ENCODE measurements around the gene TMEM123. TPM values are rescaled to one million over a fixed set of nuclear protein-coding genes. Genes with fewer than 3 reads are reported as not detected.

TMEM123 gene, protein sequence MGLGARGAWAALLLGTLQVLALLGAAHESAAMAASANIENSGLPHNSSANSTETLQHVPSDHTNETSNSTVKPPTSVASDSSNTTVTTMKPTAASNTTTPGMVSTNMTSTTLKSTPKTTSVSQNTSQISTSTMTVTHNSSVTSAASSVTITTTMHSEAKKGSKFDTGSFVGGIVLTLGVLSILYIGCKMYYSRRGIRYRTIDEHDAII
- 100 to 1,000 TPM; 383 to 397 TPM for total RNA-seq
- 100 to 1,000 TPM; 752 to 839 TPM for polyA plus RNA-seq

DNA sequence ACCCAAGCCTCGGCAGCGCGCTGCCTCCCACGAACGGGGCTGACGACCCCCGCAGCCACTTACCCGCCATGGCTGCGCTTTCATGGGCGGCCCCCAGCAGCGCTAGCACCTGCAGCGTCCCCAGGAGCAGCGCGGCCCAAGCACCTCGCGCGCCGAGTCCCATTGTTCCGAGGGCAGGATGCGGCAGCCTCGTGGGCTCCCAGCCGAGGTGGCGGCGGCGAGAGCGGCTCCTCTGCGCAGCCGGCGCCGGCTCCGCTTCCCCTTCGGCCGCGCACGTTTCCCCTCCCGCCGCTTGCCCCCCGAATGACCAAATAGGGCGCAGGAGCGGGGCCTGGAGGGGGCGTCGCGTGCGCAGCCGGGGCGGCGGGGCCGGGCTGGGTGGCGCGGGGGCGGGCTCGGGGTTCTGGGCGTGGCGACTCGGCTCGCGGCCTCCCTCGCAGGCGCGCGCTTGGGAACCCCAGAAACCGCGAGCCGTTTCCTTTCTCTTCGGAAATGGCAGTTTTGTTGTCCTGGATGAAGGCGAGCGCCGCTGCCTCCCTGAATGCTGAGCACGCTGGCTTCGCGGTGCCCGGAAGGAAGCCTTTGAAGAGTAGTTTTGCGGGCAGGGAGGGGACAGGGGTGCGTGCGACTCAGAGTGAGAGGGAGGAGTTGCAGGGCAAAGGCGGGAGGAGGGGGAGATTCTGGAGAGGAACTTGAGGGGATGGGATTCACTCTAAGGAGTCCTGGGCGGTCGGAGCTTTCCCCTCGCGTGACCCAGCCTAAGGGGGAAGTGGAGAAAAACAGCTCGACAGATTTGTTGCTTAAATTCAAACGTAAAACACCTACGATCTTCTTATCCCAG, at the start of gene TMEM123:
Gene TMEM123, minus strand, starts transcription at position 305 of the 841 bp plus-strand sequence. Its CDS starts 142 bp downstream, at position 163.
- no peaks in the 10 kb centered on the region for H3K36me3 ChIP-seq (ENCODE audit: insufficient read depth, low read length)
- peaks cover 65% of the 10 kb centered on the region for H3K4me1 ChIP-seq (ENCODE audit: insufficient read depth, low read length)
- Mint-ChIP-seq H3K9me3 (no peaks in the 10 kb centered on the region), H3K36me3 (peaks cover 7 to 33% of the 10 kb centered on the region in 2 donors), H3K4me3 (peak within 1 kb of the TSS; percentile 89 to 99 (median 98)), H3K4me1 (peaks cover 56 to 93% (median 73%) of the 10 kb centered on the region in 4 donors), H3K27ac (peak within 1 kb of the TSS; percentile 96 to 98 (median 98)), H3K27me3 (no peaks in the 10 kb centered on the region)
- intact Hi-C loops (cut with micrococcal nuclease), result loop anchor here (1.0 to 10.0 kb wide), 8 partner anchors 13 to 538 kb away; partner anchors contain the start of genes ANGPTL5, BIRC2, BIRC3 and CEP126
- DNase-seq, result peak; percentile 89 to 95 (median 91)
- peak within 1 kb of the TSS; percentile 86 for H3K27ac ChIP-seq (ENCODE audit: low read depth, low read length)
- POLR2A ChIA-PET (ENCODE audit: partially characterized antibody), result interaction anchor here (0.6 to 4.7 kb wide), 47 partner anchors 10 to 531 kb away, joined by 3 to 44 read pairs (median 5); partner anchors contain the start of gene BIRC2
- H3K9me3 ChIP-seq (ENCODE audit: control insufficient read depth in 1 of 2, low read length in 2 of 2), result no peaks in the 10 kb centered on the region
- CTCF ChIA-PET (ENCODE audit: partially characterized antibody), result interaction anchor here (0.7 to 7.3 kb wide), 31 partner anchors 9 to 165 kb away, joined by 3 to 99 read pairs (median 5); no protein-coding TSS in a partner anchor
- no peaks in the 10 kb centered on the region for H3K27me3 ChIP-seq (ENCODE audit: insufficient read depth, low read length)
- H3K4me3 ChIP-seq (ENCODE audit: low read length in 2 of 2), result peak within 1 kb of the TSS; percentile 83 to 94

DNA sequence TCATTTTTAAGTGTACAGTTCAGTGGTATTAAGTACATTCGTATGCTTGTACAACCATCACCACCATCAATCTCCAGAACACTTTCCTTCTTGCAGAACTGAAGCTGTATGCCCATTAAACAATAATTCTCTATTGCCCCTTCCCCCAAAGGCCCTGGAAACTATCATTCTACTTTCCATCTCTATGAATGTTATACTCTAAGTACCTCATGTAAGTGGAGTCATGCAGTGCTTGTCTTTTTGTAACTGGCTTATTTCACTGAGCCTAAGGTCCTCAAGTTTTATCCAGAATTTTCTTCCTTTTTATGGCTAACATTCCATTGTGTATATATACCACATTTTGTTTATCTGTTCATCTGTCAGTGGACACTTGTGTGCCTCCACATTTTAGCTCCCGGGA, 48.3 kb upstream of the TMEM123 start:
- POLR2A ChIA-PET (ENCODE audit: partially characterized antibody), result no interaction called here
- H3K4me3 Mint-ChIP-seq, result no peak overlapping the region
- H3K9me3 Mint-ChIP-seq, result no peaks in the 10 kb centered on the region
- Histone ChIP-seq H3K27ac (ENCODE audit: low read depth, low read length) (no peak overlapping the region), H3K9me3 (ENCODE audit: control insufficient read depth in 1 of 2, low read length in 2 of 2) (no peaks in the 10 kb centered on the region), H3K27me3 (ENCODE audit: insufficient read depth, low read length) (peaks cover 4% of the 10 kb centered on the region), H3K4me3 (ENCODE audit: low read length in 2 of 2) (no peak overlapping the region), H3K36me3 (ENCODE audit: insufficient read depth, low read length) (no peaks in the 10 kb centered on the region), H3K4me1 (ENCODE audit: insufficient read depth, low read length) (no peaks in the 10 kb centered on the region)
- H3K27ac Mint-ChIP-seq, result peak overlapping the region in 1 of 7 donors; percentile 65
- CTCF ChIA-PET (ENCODE audit: partially characterized antibody), result interaction anchor here (0.5 to 3.4 kb wide), 2 partner anchors 159 to 250 kb away, joined by 3 to 15 read pairs; no protein-coding TSS in a partner anchor
- no peaks in the 10 kb centered on the region for H3K4me1 Mint-ChIP-seq
- no peaks in the 10 kb centered on the region for H3K36me3 Mint-ChIP-seq
- DNase-seq, result no peak
- intact Hi-C loops (cut with micrococcal nuclease), result no loop called here
- peaks cover 2% of the 10 kb centered on the region in 2 donors for H3K27me3 Mint-ChIP-seq

DNA sequence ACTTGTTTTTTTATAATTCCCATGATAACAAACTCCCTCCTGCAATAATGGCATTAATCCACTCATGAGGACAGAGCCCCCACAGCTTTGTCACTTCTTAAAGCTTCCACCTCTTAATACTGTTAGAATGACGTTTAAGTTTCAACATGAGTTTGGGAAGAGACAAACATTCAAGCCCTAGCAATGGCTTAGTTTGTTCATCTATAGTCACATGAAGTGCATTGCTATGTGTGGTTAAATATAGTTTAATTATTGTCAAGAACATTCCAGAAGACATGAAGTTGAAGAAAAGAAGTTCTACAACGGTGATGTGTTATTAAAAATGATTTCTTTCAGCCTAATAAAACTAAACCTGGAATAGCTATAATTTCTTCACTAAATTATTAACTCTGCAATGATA, 47.4 kb upstream of the TMEM123 start:
- H3K9me3 ChIP-seq (ENCODE audit: control insufficient read depth in 1 of 2, low read length in 2 of 2), result no peaks in the 10 kb centered on the region
- H3K36me3 ChIP-seq (ENCODE audit: insufficient read depth, low read length), result no peaks in the 10 kb centered on the region
- Mint-ChIP-seq H3K4me1 (peaks cover 0 to 7% (median 5%) of the 10 kb centered on the region in 4 donors), H3K27ac (no peak overlapping the region), H3K4me3 (no peak overlapping the region), H3K27me3 (peaks cover 5 to 7% of the 10 kb centered on the region in 2 donors), H3K36me3 (no peaks in the 10 kb centered on the region), H3K9me3 (no peaks in the 10 kb centered on the region)
- peaks cover 4% of the 10 kb centered on the region for H3K27me3 ChIP-seq (ENCODE audit: insufficient read depth, low read length)
- H3K4me3 ChIP-seq (ENCODE audit: low read length in 2 of 2), result no peak overlapping the region
- H3K4me1 ChIP-seq (ENCODE audit: insufficient read depth, low read length), result peaks cover 4% of the 10 kb centered on the region
- intact Hi-C loops (cut with micrococcal nuclease), result no loop called here
- CTCF ChIA-PET (ENCODE audit: partially characterized antibody), result interaction anchor here (0.7 to 3.4 kb wide), 9 partner anchors 77 to 211 kb away, joined by 3 to 22 read pairs (median 5); no protein-coding TSS in a partner anchor
- POLR2A ChIA-PET (ENCODE audit: partially characterized antibody), result no interaction called here
- DNase-seq, result no peak
- H3K27ac ChIP-seq (ENCODE audit: low read depth, low read length), result no peak overlapping the region

GRCh38 chr11:102499151-102499550, 46.6 kb upstream of the TMEM123 start:
- peaks cover 5 to 7% of the 10 kb centered on the region in 2 donors for H3K27me3 Mint-ChIP-seq
- intact Hi-C loops (cut with micrococcal nuclease), result no loop called here

DNA sequence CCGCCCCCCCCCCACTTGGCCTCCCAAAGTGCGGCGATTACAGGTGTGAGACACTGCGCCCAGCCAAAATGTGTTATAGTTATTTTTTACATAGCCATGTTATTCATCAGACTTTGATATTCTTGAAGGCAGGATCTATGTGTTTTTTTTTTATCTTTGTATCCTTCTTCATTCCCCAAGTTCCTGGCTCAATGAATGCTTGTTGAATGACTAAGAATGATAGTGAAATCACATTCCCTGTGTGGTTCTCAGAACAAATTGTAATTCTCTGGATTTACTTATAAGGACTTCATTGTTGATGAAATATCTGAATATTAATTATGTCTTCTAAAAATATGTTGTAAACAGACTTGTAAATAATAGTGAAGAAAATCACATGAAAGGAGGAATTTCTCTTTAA, 44.5 kb upstream of the TMEM123 start:
- ChIA-PET CTCF (ENCODE audit: partially characterized antibody) (interaction anchor here (1.2 to 1.8 kb wide), 12 partner anchors 21 to 212 kb away, joined by 4 to 77 read pairs (median 8); no protein-coding TSS in a partner anchor), POLR2A (ENCODE audit: partially characterized antibody) (no interaction called here)
- Mint-ChIP-seq H3K9me3 (no peaks in the 10 kb centered on the region), H3K27ac (no peak overlapping the region), H3K4me3 (no peak overlapping the region), H3K4me1 (peaks cover 0 to 7% (median 5%) of the 10 kb centered on the region in 4 donors), H3K36me3 (no peaks in the 10 kb centered on the region), H3K27me3 (peaks cover 5 to 7% of the 10 kb centered on the region in 2 donors)
- intact Hi-C loops (cut with micrococcal nuclease), result no loop called here
- Histone ChIP-seq H3K36me3 (ENCODE audit: insufficient read depth, low read length) (no peaks in the 10 kb centered on the region), H3K9me3 (ENCODE audit: control insufficient read depth in 1 of 2, low read length in 2 of 2) (no peaks in the 10 kb centered on the region), H3K27ac (ENCODE audit: low read depth, low read length) (no peak overlapping the region), H3K27me3 (ENCODE audit: insufficient read depth, low read length) (peaks cover 4% of the 10 kb centered on the region), H3K4me1 (ENCODE audit: insufficient read depth, low read length) (peaks cover 4% of the 10 kb centered on the region), H3K4me3 (ENCODE audit: low read length in 2 of 2) (no peak overlapping the region)
- no peak for DNase-seq

More at GRCh38 chr11:102499151-102499550, 46.6 kb upstream of the TMEM123 start:
- peaks cover 4% of the 10 kb centered on the region for H3K4me1 ChIP-seq (ENCODE audit: insufficient read depth, low read length)
- Mint-ChIP-seq H3K4me1 (peaks cover 0 to 7% (median 5%) of the 10 kb centered on the region in 4 donors), H3K4me3 (no peak overlapping the region), H3K36me3 (no peaks in the 10 kb centered on the region), H3K9me3 (no peaks in the 10 kb centered on the region), H3K27ac (peak overlapping the region in 1 of 7 donors; percentile 15)
- no peak overlapping the region for H3K27ac ChIP-seq (ENCODE audit: low read depth, low read length)
- H3K27me3 ChIP-seq (ENCODE audit: insufficient read depth, low read length), result peaks cover 4% of the 10 kb centered on the region
- no peaks in the 10 kb centered on the region for H3K36me3 ChIP-seq (ENCODE audit: insufficient read depth, low read length)
- ChIA-PET POLR2A (ENCODE audit: partially characterized antibody) (interaction anchor here (0.7 kb wide), 1 partner anchor 92 kb away, joined by 3 read pairs; no protein-coding TSS in a partner anchor), CTCF (ENCODE audit: partially characterized antibody) (interaction anchor here (0.6 to 3.4 kb wide), 13 partner anchors 9 to 211 kb away, joined by 3 to 22 read pairs (median 4); no protein-coding TSS in a partner anchor)
- no peak for DNase-seq
- H3K9me3 ChIP-seq (ENCODE audit: control insufficient read depth in 1 of 2, low read length in 2 of 2), result no peaks in the 10 kb centered on the region
- H3K4me3 ChIP-seq (ENCODE audit: low read length in 2 of 2), result no peak overlapping the region

DNA sequence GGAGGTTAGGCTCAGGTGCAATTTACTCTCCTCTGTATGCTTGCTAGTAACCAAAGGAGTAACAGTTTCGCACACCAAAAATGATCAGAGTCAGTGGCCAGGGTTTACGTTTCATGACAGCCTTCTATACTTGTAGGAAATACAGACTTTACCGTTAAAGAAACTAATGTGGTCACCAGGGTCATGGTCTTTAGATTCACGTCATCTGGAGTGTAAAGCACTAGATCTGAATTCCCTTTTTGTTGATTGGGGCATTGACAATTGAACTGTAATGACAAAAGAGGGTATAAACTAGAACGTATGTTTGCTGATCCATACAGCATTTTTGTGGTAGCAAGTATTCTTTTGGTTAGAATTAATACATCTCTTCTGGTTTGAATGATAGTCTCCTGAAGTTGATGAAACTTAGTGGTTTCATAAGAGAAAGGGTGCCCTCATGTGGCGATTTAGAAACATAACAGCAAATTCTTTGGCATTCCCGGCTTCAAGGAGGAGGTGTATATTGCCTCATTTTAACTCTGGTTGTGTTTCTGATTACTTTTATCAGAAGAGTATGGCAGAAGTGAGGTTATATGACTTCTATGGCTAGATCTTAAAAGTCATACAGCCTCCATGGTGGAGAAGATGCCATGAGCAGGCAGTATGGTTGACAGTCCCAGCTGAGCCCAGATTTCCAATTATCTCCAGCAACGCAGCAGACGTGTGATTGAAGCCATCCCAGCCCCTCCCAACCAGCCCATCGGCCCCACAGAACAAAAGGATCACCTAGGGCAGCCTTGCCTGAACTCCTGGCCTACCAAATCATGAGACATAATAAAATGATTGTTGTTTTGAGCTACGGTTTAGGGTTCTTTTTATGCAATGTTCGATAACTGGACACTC, 42.8 kb upstream of the TMEM123 start:
- Histone ChIP-seq H3K36me3 (ENCODE audit: insufficient read depth, low read length) (no peaks in the 10 kb centered on the region), H3K27me3 (ENCODE audit: insufficient read depth, low read length) (peaks cover 4% of the 10 kb centered on the region), H3K9me3 (ENCODE audit: control insufficient read depth in 1 of 2, low read length in 2 of 2) (no peaks in the 10 kb centered on the region), H3K4me3 (ENCODE audit: low read length in 2 of 2) (no peak overlapping the region), H3K4me1 (ENCODE audit: insufficient read depth, low read length) (peaks cover 4% of the 10 kb centered on the region), H3K27ac (ENCODE audit: low read depth, low read length) (no peak overlapping the region)
- POLR2A ChIA-PET (ENCODE audit: partially characterized antibody), result interaction anchor here (0.6 to 1.6 kb wide), 6 partner anchors 44 to 154 kb away, joined by 3 to 6 read pairs (median 4); no protein-coding TSS in a partner anchor
- Mint-ChIP-seq H3K4me1 (peaks cover 0 to 7% (median 5%) of the 10 kb centered on the region in 4 donors), H3K9me3 (no peaks in the 10 kb centered on the region), H3K4me3 (peak overlapping the region in 1 of 8 donors; percentile 6), H3K27ac (no peak overlapping the region), H3K27me3 (peaks cover 5 to 7% of the 10 kb centered on the region in 2 donors), H3K36me3 (no peaks in the 10 kb centered on the region)
- intact Hi-C loops (cut with micrococcal nuclease), result loop anchor here (1.0 kb wide), 8 partner anchors 42 to 207 kb away; no protein-coding TSS in a partner anchor
- CTCF ChIA-PET (ENCODE audit: partially characterized antibody), result interaction anchor here (0.5 to 1.8 kb wide), 41 partner anchors 18 to 226 kb away, joined by 3 to 77 read pairs (median 4); no protein-coding TSS in a partner anchor
- DNase-seq, result peak; percentile 59 to 75 (median 73)
